Renal pelvis (tissue), 4 donors: ENCODE results near the gene VWC2. TPM values are rescaled to one million over a fixed set of nuclear protein-coding genes. Genes with fewer than 3 reads are reported as not detected.
A peak's percentile ranks its signal among the peaks of the same experiment; 100 is the strongest.
"Not testable (repeated sequence)": the region's sequence is repeated elsewhere in the genome, so short reads cannot be mapped to it uniquely, and the experiment has no call there.

Source experiments
- DNase-seq: peaks from one replicate; pipeline ENCODE4 v3.0.0-alpha.2; 2013
- polyA plus RNA-seq, 3 donors: library from polyadenylated mRNA; unstranded; fragments of 120-200 nt; gene quantifications; one replicate each; pipeline ENCODE4 v1.2.1, GENCODE V29; 2013; ENCODE audit not compliant: insufficient read length in 3 of 3

VWC2 gene
- polyA plus RNA-seq, 3 donors = 1.1 to 1.2 (median 1.1) TPM

- no peak for DNase-seq
Observed at GRCh38 chr7:49848211-49848841, 74.9 kb downstream of the VWC2 start.

- no peak for DNase-seq
Observed at GRCh38 chr7:49850921-49851613, 77.6 kb downstream of the VWC2 start.

- DNase-seq = not testable (repeated sequence)
Observed at GRCh38 chr7:49851614-49851934, 78.1 kb downstream of the VWC2 start.

- DNase-seq = peak; percentile 69
Observed at GRCh38 chr7:49852619-49853462, 79.4 kb downstream of the VWC2 start.

GRCh38 chr7:49855281-49855980 lies 82.0 kb downstream of the VWC2 start:
- no peak for DNase-seq

- DNase-seq = no peak
Observed at GRCh38 chr7:49860293-49860692, 86.9 kb downstream of the VWC2 start.

- DNase-seq = no peak
Observed at GRCh38 chr7:49866076-49866735, 92.8 kb downstream of the VWC2 start.

- no peak for DNase-seq
Observed at GRCh38 chr7:49866910-49867309, 93.5 kb downstream of the VWC2 start.

GRCh38 chr7:49873420-49873819 lies 100.0 kb downstream of the VWC2 start:
- DNase-seq = no peak

GRCh38 chr7:49875336-49875735 lies 101.9 kb downstream of the VWC2 start:
- DNase-seq = no peak

- no peak for DNase-seq
Observed at GRCh38 chr7:49876202-49876601, 102.8 kb downstream of the VWC2 start.

GRCh38 chr7:49878089-49878488 lies 104.7 kb downstream of the VWC2 start:
- DNase-seq = no peak

- no peak for DNase-seq
Observed at GRCh38 chr7:49878627-49879026, 105.2 kb downstream of the VWC2 start.

GRCh38 chr7:49883933-49884332 lies 110.5 kb downstream of the VWC2 start:
- DNase-seq = no peak

GRCh38 chr7:49885593-49886285 lies 112.3 kb downstream of the VWC2 start:
- DNase-seq = no peak

- no peak for DNase-seq
Observed at GRCh38 chr7:49892481-49892880, 119.0 kb downstream of the VWC2 start.

- no peak for DNase-seq
Observed at GRCh38 chr7:49893131-49893530, 119.7 kb downstream of the VWC2 start.

- no peak for DNase-seq
Observed at GRCh38 chr7:49894543-49894942, 121.1 kb downstream of the VWC2 start.

GRCh38 chr7:49911909-49912308 lies 138.5 kb downstream of the VWC2 start:
- DNase-seq = no peak

- no peak for DNase-seq
Observed at GRCh38 chr7:49926720-49927119, 153.3 kb downstream of the VWC2 start.

GRCh38 chr7:49927631-49928030 lies 154.2 kb downstream of the VWC2 start:
- no peak for DNase-seq
